Endothelial cell of umbilical vein (primary cell): ENCODE results near the gene GNA12. TPM values are rescaled to one million over a fixed set of nuclear protein-coding genes. Genes with fewer than 3 reads are reported as not detected.

Experiments
- BruUV-seq: library from RNA; stranded (reverse); fragments of 400-500 nt; replicated peaks from 2 replicates; lab custom pipeline; 2021; lab: Mats Ljungman, UMichigan
- CTCF ChIA-PET: fragments of 300-600, 350-600 bp; sonication (Branson Sonifier 250); formaldehyde crosslinking; loops from one replicate; lab custom pipeline; 2021; ENCODE audit warnings: antibody characterized with exemption, inconsistent platforms; lab: Charles Lee
- POLR2A ChIA-PET: fragments of 300-600, 350-600 bp; sonication (Branson Sonifier 250); formaldehyde crosslinking; loops from one replicate; lab custom pipeline; 2021; ENCODE audit warnings: antibody characterized with exemption, inconsistent platforms; lab: Charles Lee
- DNase-seq: peaks from one replicate; pipeline ENCODE4 v3.0.0-alpha.2; 2011; ENCODE audit warnings: low read depth, low spot score
- FAIRE-seq: peaks from 2 replicates; lab custom pipeline; 2011; peaks lifted over from hg19 to GRCh38; lab: Jason Lieb, UNC
- H2AFZ ChIP-seq: 2 replicates; pipeline ENCODE4 v1.6.0; 2012; ENCODE audit warnings: low read depth, low read length, control low read depth, inconsistent platforms
- H3K27ac ChIP-seq: 2 replicates; pipeline ENCODE4 v1.5.1; 2011; ENCODE audit warnings: low read depth, mild to moderate bottlenecking, control low read depth, low read length, moderate library complexity; ENCODE audit not compliant: insufficient read depth
- H3K27me3 ChIP-seq, 2 experiments: 2 replicates each; pipeline versions ENCODE4 v1.6.0 to v1.6.1; 2011; ENCODE audit warnings: low read length in 2 of 2, mixed read lengths in 1 of 2; ENCODE audit not compliant: control insufficient read depth in 2 of 2, insufficient read depth in 2 of 2
- H3K36me3 ChIP-seq, 2 experiments: 2 replicates in 1 of 2; 3 replicates in 1 of 2; pipeline ENCODE4 v1.5.1; 2011; ENCODE audit warnings: low read length in 2 of 2, mild to moderate bottlenecking in 1 of 2, moderate library complexity in 1 of 2; ENCODE audit not compliant: control insufficient read depth in 2 of 2, insufficient read depth in 2 of 2; ENCODE audit errors: extremely low read depth in 1 of 2
- H3K4me1 ChIP-seq: 3 replicates; pipeline ENCODE4 v1.5.1; 2011; ENCODE audit warnings: mild to moderate bottlenecking, low read length; ENCODE audit not compliant: control insufficient read depth, insufficient read depth; ENCODE audit errors: extremely low read depth
- H3K4me2 ChIP-seq: 2 replicates; pipeline ENCODE4 v1.6.1; 2011; ENCODE audit warnings: low read length, control low read depth, mixed read lengths; ENCODE audit not compliant: insufficient read depth
- H3K4me3 ChIP-seq, 3 experiments: fragments of 200-600 bp in 1 of 3; sonication (generic), shearing (Covaris generic) in 1 of 3; replicated peaks in 1 of 3; 2 replicates each; pipeline ENCODE4 v1.5.1; 2011 to 2016; ENCODE audit warnings: control low read depth in 3 of 3, low read length in 3 of 3, mild to moderate bottlenecking in 2 of 3, inconsistent platforms in 1 of 3, low read depth in 1 of 3, moderate library complexity in 1 of 3; ENCODE audit not compliant: insufficient read depth in 1 of 3
- H3K79me2 ChIP-seq: 2 replicates; pipeline ENCODE4 v1.6.0; 2012; ENCODE audit warnings: low read length, inconsistent platforms; ENCODE audit not compliant: control insufficient read depth, insufficient read depth
- H3K9ac ChIP-seq: replicated peaks from 2 replicates; pipeline ENCODE3; 2011; ENCODE audit warnings: low read length, control low read depth; ENCODE audit not compliant: insufficient read depth; ENCODE audit errors: extremely low read depth
- H3K9me1 ChIP-seq: replicated peaks from 3 replicates; pipeline ENCODE4 v1.6.0; 2011; ENCODE audit warnings: mild to moderate bottlenecking, low read length; ENCODE audit not compliant: control insufficient read depth, insufficient read depth; ENCODE audit errors: extremely low read depth
- H3K9me3 ChIP-seq: replicated peaks from 2 replicates; pipeline ENCODE4 v1.5.1; 2012; ENCODE audit warnings: low read length, inconsistent platforms; ENCODE audit not compliant: control insufficient read depth, insufficient read depth
- H4K20me1 ChIP-seq: replicated peaks from 2 replicates; pipeline ENCODE3; 2011; ENCODE audit warnings: mild to moderate bottlenecking, low read length; ENCODE audit not compliant: control insufficient read depth, insufficient read depth; ENCODE audit errors: extremely low read depth
- EZH2 ChIP-seq: IDR thresholded peaks from 2 replicates; pipeline ENCODE4 v1.6.1; 2012; ENCODE audit warnings: borderline replicate concordance, low read depth, mild to moderate bottlenecking, moderate library complexity, low read length, inconsistent platforms; ENCODE audit not compliant: severe bottlenecking
- FOS ChIP-seq: IDR thresholded peaks from 2 replicates; pipeline ENCODE4 v1.6.1; 2011; ENCODE audit warnings: mild to moderate bottlenecking, low read length, moderate library complexity, borderline replicate concordance; ENCODE audit not compliant: insufficient read depth
- GATA2 ChIP-seq: IDR thresholded peaks from 2 replicates; pipeline ENCODE4 v1.7.0; 2011; ENCODE audit warnings: low read depth, mild to moderate bottlenecking, moderate library complexity, mixed read lengths, low read length; ENCODE audit not compliant: insufficient read length, insufficient read depth
- JUN ChIP-seq: IDR thresholded peaks from 2 replicates; pipeline ENCODE4 v1.6.1; 2011; ENCODE audit warnings: borderline replicate concordance, low read depth; ENCODE audit not compliant: insufficient read length, insufficient read depth
- MYC ChIP-seq: IDR thresholded peaks from one replicate; pipeline ENCODE4 v1.6.1; 2011; ENCODE audit warnings: mild to moderate bottlenecking, low read depth, low read length
- POLR2A ChIP-seq: IDR thresholded peaks from 2 replicates; pipeline ENCODE4 v1.6.1; 2012; ENCODE audit warnings: low read depth, mild to moderate bottlenecking, control low read depth, low read length
- POLR2AphosphoS5 ChIP-seq: IDR thresholded peaks from 2 replicates; pipeline ENCODE4 v1.6.1; 2012; ENCODE audit warnings: low read depth, mild to moderate bottlenecking, control low read depth, low read length, moderate library complexity; ENCODE audit not compliant: insufficient read depth
- dilution Hi-C: fragments of 300-500 bp; cut with MboI; formaldehyde crosslinking; loops from one replicate; pipeline ENCODE4 v1.15.0; 2019; ENCODE audit warnings: low sequenced_read_pairs; ENCODE audit not compliant: extremely low pct_ligation_motif_present
- intact Hi-C: fragments of 100-400 bp; cut with micrococcal nuclease; formaldehyde crosslinking; loops from one replicate; pipeline ENCODE4 v1.10.0; 2022
- polyA plus RNA-seq, 4 experiments: library from polyadenylated mRNA; depleted of rRNA in 3 of 4; stranded (reverse) in 3 of 4; unstranded in 1 of 4; fragments of >200 nt; gene quantifications; 2 replicates each; pipeline versions ENCODE4 v1.2.1 to v1.2.3, GENCODE V29; 2011 to 2012; ENCODE audit warnings: missing spikeins in 1 of 4
- total RNA-seq: library from RNA; stranded (reverse); gene quantifications from 2 replicates; pipeline ENCODE4 v1.2.3, GENCODE V29; 2021
- TF ChIP-seq, protein P1 (sequence below), 2 donors: IDR thresholded peaks; 1 replicate in 1 of 2; 2 replicates in 1 of 2; pipeline ENCODE4 v1.5.1; 2011; ENCODE audit warnings: low read length in 2 of 2, mild to moderate bottlenecking in 2 of 2, moderate library complexity in 2 of 2, control low read depth in 1 of 2, inconsistent platforms in 1 of 2, low read depth in 1 of 2; ENCODE audit not compliant: insufficient read depth in 1 of 2; ENCODE audit errors: extremely low read depth in 1 of 2
- TF ChIP-seq, protein P2 (sequence below): IDR thresholded peaks from 2 replicates; pipeline ENCODE4 v1.6.1; 2011; ENCODE audit not compliant: insufficient read depth, insufficient read length

GNA12 gene
- total and polyA plus RNA-seq, 2 donors (not counting 3 experiments of a cell fraction or from before 2014, with no cell fraction given), result 63.0 to 75.1 TPM

- no peak for FAIRE-seq
- no TSS peak for BruUV-seq
- CTCF ChIA-PET, result interaction anchor here (1.2 kb wide), 2 partner anchors 13 to 135 kb away, joined by 3 read pairs; no protein-coding TSS in a partner anchor
These were observed 49.3 kb upstream of the GNA12 start for GRCh38 chr7:2893411-2893861.

DNA sequence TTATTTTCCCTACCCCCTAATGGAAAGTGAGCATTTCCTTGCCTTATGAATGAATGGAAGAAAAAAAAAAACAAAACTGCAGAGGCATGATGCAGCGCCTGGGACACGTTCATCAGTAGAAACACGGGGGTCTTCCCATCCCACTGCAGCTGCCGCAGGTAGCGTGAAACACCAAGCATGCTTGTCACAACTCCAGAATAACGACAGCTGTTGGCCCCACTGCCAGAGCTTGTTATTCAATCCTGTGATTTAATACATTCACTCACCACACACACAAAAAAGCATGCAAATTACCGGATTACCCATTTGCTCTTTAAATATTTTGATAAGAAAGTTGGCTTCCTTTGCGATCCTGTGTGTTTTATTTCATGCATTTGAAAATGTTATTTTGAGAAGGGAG lies 48.4 kb upstream of the GNA12 start:
- no peaks in the 10 kb centered on the region for H3K79me2 ChIP-seq
- CTCF ChIA-PET, result no interaction called here
- H3K4me3 ChIP-seq, result no peak overlapping the region
- H3K36me3 ChIP-seq, result no peaks in the 10 kb centered on the region
- H3K9me1 ChIP-seq, result no peaks in the 10 kb centered on the region
- dilution Hi-C loops, result no loop called here
- H3K9me3 ChIP-seq, result no peaks in the 10 kb centered on the region
- TF ChIP-seq, protein P1, sequence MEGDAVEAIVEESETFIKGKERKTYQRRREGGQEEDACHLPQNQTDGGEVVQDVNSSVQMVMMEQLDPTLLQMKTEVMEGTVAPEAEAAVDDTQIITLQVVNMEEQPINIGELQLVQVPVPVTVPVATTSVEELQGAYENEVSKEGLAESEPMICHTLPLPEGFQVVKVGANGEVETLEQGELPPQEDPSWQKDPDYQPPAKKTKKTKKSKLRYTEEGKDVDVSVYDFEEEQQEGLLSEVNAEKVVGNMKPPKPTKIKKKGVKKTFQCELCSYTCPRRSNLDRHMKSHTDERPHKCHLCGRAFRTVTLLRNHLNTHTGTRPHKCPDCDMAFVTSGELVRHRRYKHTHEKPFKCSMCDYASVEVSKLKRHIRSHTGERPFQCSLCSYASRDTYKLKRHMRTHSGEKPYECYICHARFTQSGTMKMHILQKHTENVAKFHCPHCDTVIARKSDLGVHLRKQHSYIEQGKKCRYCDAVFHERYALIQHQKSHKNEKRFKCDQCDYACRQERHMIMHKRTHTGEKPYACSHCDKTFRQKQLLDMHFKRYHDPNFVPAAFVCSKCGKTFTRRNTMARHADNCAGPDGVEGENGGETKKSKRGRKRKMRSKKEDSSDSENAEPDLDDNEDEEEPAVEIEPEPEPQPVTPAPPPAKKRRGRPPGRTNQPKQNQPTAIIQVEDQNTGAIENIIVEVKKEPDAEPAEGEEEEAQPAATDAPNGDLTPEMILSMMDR (IDR thresholded peaks at IDR 0.05; ENCODE audit: extremely low read depth in 1 of 2, insufficient read depth in 1 of 2, low read depth in 1 of 2, low read length in 2 of 2), result no peak
- TF ChIP-seq MYC, result no peak
- no peak for TF ChIP-seq GATA2
- TF ChIP-seq POLR2A, result no peak
- no peak for TF ChIP-seq POLR2AphosphoS5
- TF ChIP-seq, protein P2, sequence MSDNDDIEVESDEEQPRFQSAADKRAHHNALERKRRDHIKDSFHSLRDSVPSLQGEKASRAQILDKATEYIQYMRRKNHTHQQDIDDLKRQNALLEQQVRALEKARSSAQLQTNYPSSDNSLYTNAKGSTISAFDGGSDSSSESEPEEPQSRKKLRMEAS, result no peak
- TF ChIP-seq FOS, result no peak
- TF ChIP-seq JUN, result no peak
- TF ChIP-seq EZH2, result no peak
- no peak overlapping the region for H3K9ac ChIP-seq
- no TSS peak for BruUV-seq
- FAIRE-seq (peak; percentile 54), DNase-seq (no peak)
- intact Hi-C loops, result no loop called here
- POLR2A ChIA-PET, result no interaction called here
- no peaks in the 10 kb centered on the region for H3K4me1 ChIP-seq
- no peak overlapping the region for H3K4me2 ChIP-seq
- no peak overlapping the region for H3K27ac ChIP-seq
- H3K27me3 ChIP-seq, result peaks cover 0 to 3% of the 10 kb centered on the region in 2 experiments
- H2AFZ ChIP-seq, result no peak overlapping the region
- H4K20me1 ChIP-seq, result no peaks in the 10 kb centered on the region

More at GRCh38 chr7:2893411-2893861, 49.3 kb upstream of the GNA12 start:
- no peak for DNase-seq
- Histone ChIP-seq H2AFZ (no peak overlapping the region), H3K4me2 (no peak overlapping the region), H3K9ac (no peak overlapping the region), H3K4me3 (no peak overlapping the region), H3K27me3 (peaks cover 0 to 3% of the 10 kb centered on the region in 2 experiments), H3K36me3 (no peaks in the 10 kb centered on the region), H3K9me3 (no peaks in the 10 kb centered on the region), H3K27ac (no peak overlapping the region), H3K9me1 (no peaks in the 10 kb centered on the region), H4K20me1 (no peaks in the 10 kb centered on the region), H3K4me1 (no peaks in the 10 kb centered on the region), H3K79me2 (no peaks in the 10 kb centered on the region)
- intact Hi-C loops, result no loop called here
- dilution Hi-C loops, result no loop called here
- POLR2A ChIA-PET, result no interaction called here
- TF ChIP-seq, protein P1 (IDR thresholded peaks at IDR 0.05; ENCODE audit: extremely low read depth in 1 of 2, insufficient read depth in 1 of 2, low read depth in 1 of 2, low read length in 2 of 2), result no peak
- no peak for TF ChIP-seq MYC
- no peak for TF ChIP-seq GATA2
